Thymus (tissue), 11 donors: ENCODE results near the gene MAPK14. TPM values are rescaled to one million over a fixed set of nuclear protein-coding genes. Genes with fewer than 3 reads are reported as not detected.
"Not testable (repeated sequence)": the region's sequence is repeated elsewhere in the genome, so short reads cannot be mapped to it uniquely, and the experiment has no call there.

Source experiments
- DNase-seq, 9 donors: peaks; one replicate each; pipeline ENCODE4 v3.0.0-alpha.2; 2013; ENCODE audit warnings: low spot score in 9 of 9, low read depth in 6 of 9, missing footprints in 1 of 9
- H3K27ac ChIP-seq, 2 donors: one replicate each; pipeline ENCODE4 v1.5.1; 2013; ENCODE audit warnings: control low read depth in 1 of 2, low read depth in 1 of 2, low read length in 1 of 2, mild to moderate bottlenecking in 1 of 2, moderate library complexity in 1 of 2
- H3K27me3 ChIP-seq, 2 donors: one replicate each; pipeline ENCODE4 v1.5.1; 2013; ENCODE audit warnings: low read length in 1 of 2; ENCODE audit not compliant: control insufficient read depth in 2 of 2, insufficient read depth in 1 of 2
- H3K36me3 ChIP-seq, 2 donors: one replicate each; pipeline ENCODE4 v1.5.1; 2013; ENCODE audit warnings: low read length in 1 of 2, mild to moderate bottlenecking in 1 of 2, moderate library complexity in 1 of 2; ENCODE audit not compliant: control insufficient read depth in 2 of 2, insufficient read depth in 2 of 2
- H3K4me1 ChIP-seq, 2 donors: one replicate each; pipeline ENCODE4 v1.5.1; 2013; ENCODE audit warnings: low read length in 2 of 2; ENCODE audit not compliant: control insufficient read depth in 2 of 2, insufficient read depth in 2 of 2
- H3K4me3 ChIP-seq, 2 donors: one replicate each; pipeline ENCODE4 v1.5.1; 2013; ENCODE audit warnings: low read length in 2 of 2, control low read depth in 1 of 2, mild to moderate bottlenecking in 1 of 2
- H3K9me3 ChIP-seq, 2 donors: one replicate each; pipeline ENCODE4 v1.5.1; 2013; ENCODE audit warnings: low read length in 1 of 2, mild to moderate bottlenecking in 1 of 2; ENCODE audit not compliant: control insufficient read depth in 2 of 2, insufficient read depth in 1 of 2
- WGBS: extraction: QIAGEN DNeasy Blood & Tissue Kit; methylation state at CpG from one replicate; pipeline ENCODE4 v1.1.7; 2013; 5-methylcytosine and 5-hydroxymethylcytosine counted together
- polyA plus RNA-seq: library from polyadenylated mRNA; stranded (reverse); fragments of 200-250 nt; gene quantifications from one replicate; pipeline ENCODE4 v1.2.3, GENCODE V29; 2013
- total RNA-seq: library from RNA; stranded (reverse); fragments of 120-200 nt; gene quantifications from one replicate; pipeline ENCODE4 v1.2.4, GENCODE V29; 2013
- donor health status: healthy.

MAPK14 gene
- total and polyA plus RNA-seq, 2 donors: 33.4 to 44.0 TPM

- not testable (repeated sequence) for H3K36me3 ChIP-seq, DNase-seq, H3K9me3 ChIP-seq, H3K4me3 ChIP-seq, H3K27me3 ChIP-seq, H3K27ac ChIP-seq
- 93% methylated on average over 8 of the region's 8 CpGs for WGBS
- peaks cover 22 to 70% of the 10 kb centered on the region in 2 donors for H3K4me1 ChIP-seq
These were observed 96.7 kb downstream of the MAPK14 start for GRCh38 chr6:36124346-36124745.

DNA sequence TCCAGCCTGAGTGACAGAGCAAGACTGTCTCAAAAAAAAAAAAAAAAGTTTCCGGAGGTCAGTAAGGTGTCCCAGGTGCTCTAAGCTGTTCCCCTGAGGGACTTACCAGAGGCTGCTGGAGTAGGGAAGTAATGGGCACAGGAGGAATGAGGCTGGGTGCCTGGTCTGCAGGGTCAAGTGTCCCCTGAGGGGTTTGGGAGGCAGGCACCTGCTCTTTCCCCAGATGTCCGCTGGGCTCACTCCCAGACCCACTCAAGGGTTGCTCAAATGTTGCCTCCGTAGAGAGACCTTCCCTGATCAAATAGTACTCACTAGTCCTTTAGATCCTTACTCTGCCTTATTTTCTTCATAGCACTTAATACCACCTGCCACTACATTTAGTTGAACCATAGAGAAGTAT, 97.3 kb downstream of the MAPK14 start:
- DNase-seq: no peak

GRCh38 chr6:36125575-36125974, 98.0 kb downstream of the MAPK14 start:
- H3K4me1 ChIP-seq: peaks cover 24 to 63% of the 10 kb centered on the region in 2 donors
- 86% methylated on average over 8 of the region's 8 CpGs for WGBS
- H3K4me3 ChIP-seq: no peak overlapping the region
- peak in 1 of 9 donors; percentile 52 for DNase-seq
- peaks cover 0 to 4% of the 10 kb centered on the region in 2 donors for H3K36me3 ChIP-seq
- peaks cover 0 to 14% of the 10 kb centered on the region in 2 donors for H3K27me3 ChIP-seq
- H3K27ac ChIP-seq: no peak overlapping the region
- no peaks in the 10 kb centered on the region for H3K9me3 ChIP-seq

More for the DNA sequence above, 97.3 kb downstream of the MAPK14 start:
- H3K4me1 ChIP-seq: peaks cover 24 to 68% of the 10 kb centered on the region in 2 donors
- peaks cover 0 to 11% of the 10 kb centered on the region in 2 donors for H3K27me3 ChIP-seq
- H3K9me3 ChIP-seq: no peaks in the 10 kb centered on the region
- WGBS: 96% methylated on average over 3 of the region's 3 CpGs
- H3K36me3 ChIP-seq: peaks cover 0 to 4% of the 10 kb centered on the region in 2 donors
- H3K4me3 ChIP-seq: no peak overlapping the region
- H3K27ac ChIP-seq: no peak overlapping the region

DNA sequence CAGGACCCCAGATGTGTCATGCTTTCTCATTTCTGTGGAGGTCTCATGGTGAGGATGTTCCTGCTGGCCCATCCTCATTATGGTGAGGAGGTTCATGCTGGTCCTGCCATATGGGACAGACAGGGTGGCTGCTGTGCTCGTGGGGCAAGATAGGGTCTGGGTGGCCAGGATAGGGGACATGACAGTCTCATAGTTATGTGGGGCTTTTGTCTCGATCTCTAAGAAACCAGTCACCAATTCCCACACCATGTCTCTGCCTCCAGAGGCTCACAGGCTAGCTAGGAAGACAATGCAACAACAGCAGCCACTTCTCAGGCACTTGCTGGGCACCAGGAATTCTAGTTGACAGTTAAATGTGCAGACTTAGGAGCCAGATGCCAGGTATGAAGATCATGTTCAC, 98.5 kb downstream of the MAPK14 start:
- WGBS: 97% methylated on average over 2 of the region's 2 CpGs
- Histone ChIP-seq H3K4me3 (no peak overlapping the region), H3K36me3 (peaks cover 0 to 4% of the 10 kb centered on the region in 2 donors), H3K4me1 (peaks cover 19 to 63% of the 10 kb centered on the region in 2 donors), H3K27me3 (peaks cover 0 to 19% of the 10 kb centered on the region in 2 donors), H3K9me3 (no peaks in the 10 kb centered on the region), H3K27ac (no peak overlapping the region)
- DNase-seq: no peak

- Histone ChIP-seq H3K27ac (no peak overlapping the region), H3K27me3 (peaks cover 0 to 21% of the 10 kb centered on the region in 2 donors), H3K4me3 (no peak overlapping the region), H3K4me1 (peaks cover 13 to 63% of the 10 kb centered on the region in 2 donors), H3K9me3 (no peaks in the 10 kb centered on the region), H3K36me3 (peaks cover 0 to 4% of the 10 kb centered on the region in 2 donors)
- 93% methylated on average over 10 of the region's 10 CpGs for WGBS
- peak in 1 of 9 donors; percentile 49 for DNase-seq
These were observed 99.2 kb downstream of the MAPK14 start for GRCh38 chr6:36126553-36127458.

- no peak overlapping the region for H3K27ac ChIP-seq
These were observed 99.9 kb downstream of the MAPK14 start for GRCh38 chr6:36127462-36128016.

GRCh38 chr6:36128073-36128472, 100.5 kb downstream of the MAPK14 start:
- no peak overlapping the region for H3K4me3 ChIP-seq
- H3K4me1 ChIP-seq: peaks cover 17 to 63% of the 10 kb centered on the region in 2 donors
- WGBS: 96% methylated on average over 5 of the region's 5 CpGs
- H3K27ac ChIP-seq: no peak overlapping the region
- DNase-seq: no peak
- peaks cover 0 to 21% of the 10 kb centered on the region in 2 donors for H3K27me3 ChIP-seq
- H3K9me3 ChIP-seq: no peaks in the 10 kb centered on the region
- no peaks in the 10 kb centered on the region for H3K36me3 ChIP-seq

More at GRCh38 chr6:36127462-36128016, 99.9 kb downstream of the MAPK14 start:
- H3K27me3 ChIP-seq: peaks cover 0 to 21% of the 10 kb centered on the region in 2 donors
- 95% methylated on average over 8 of the region's 8 CpGs for WGBS
- no peak for DNase-seq
- peaks cover 13 to 63% of the 10 kb centered on the region in 2 donors for H3K4me1 ChIP-seq
- H3K9me3 ChIP-seq: no peaks in the 10 kb centered on the region
- H3K4me3 ChIP-seq: no peak overlapping the region
- H3K36me3 ChIP-seq: peaks cover 0 to under 1% of the 10 kb centered on the region in 2 donors

DNA sequence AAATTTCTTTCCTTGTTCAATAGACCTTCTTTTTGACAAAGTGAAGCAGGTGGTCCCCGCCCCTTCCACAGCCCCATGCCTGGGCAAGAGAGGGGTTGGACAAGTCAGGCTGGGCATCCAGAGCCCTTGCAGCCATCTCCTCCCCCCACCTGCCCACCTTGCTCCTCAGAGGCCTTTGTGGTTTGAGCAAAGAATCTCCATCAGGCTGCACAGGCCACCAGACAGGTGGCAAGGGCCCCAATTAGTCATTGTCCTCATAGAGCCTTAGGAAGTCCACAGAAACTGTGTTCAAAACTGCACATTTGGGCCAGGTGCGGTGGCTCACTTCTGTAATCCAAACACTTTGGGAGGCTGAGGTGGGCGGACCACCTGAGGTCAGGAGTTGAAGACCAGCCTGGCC, 101.2 kb downstream of the MAPK14 start:
- WGBS: 96% methylated on average over 3 of the region's 3 CpGs
- H3K27me3 ChIP-seq: peaks cover 0 to 21% of the 10 kb centered on the region in 2 donors
- no peak overlapping the region for H3K27ac ChIP-seq
- no peak overlapping the region for H3K4me3 ChIP-seq
- H3K36me3 ChIP-seq: no peaks in the 10 kb centered on the region
- no peak for DNase-seq
- no peaks in the 10 kb centered on the region for H3K9me3 ChIP-seq
- peaks cover 17 to 59% of the 10 kb centered on the region in 2 donors for H3K4me1 ChIP-seq

DNA sequence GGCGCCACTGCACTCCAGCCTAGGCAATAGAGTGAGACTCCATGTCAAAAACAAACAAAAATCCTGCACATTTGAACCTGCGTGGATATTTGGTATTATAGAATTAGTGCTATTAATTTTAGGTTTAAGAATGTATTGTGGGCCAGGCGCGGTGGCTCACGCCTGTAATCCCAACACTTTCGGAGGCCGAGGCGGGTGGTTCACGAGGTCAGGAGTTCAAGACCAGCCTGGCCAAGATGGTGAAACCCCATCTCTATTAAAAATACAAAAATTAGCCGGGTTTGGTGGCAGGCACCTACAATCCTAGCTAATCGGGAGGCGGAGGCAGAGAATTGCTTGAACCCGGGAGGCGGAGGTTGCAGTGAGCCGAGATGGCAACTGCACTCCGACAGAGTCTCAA, 101.7 kb downstream of the MAPK14 start:
- not testable (repeated sequence) for H3K27ac ChIP-seq, H3K4me3 ChIP-seq, DNase-seq, H3K36me3 ChIP-seq, H3K9me3 ChIP-seq
- Histone ChIP-seq H3K4me1 (peaks cover 17 to 54% of the 10 kb centered on the region in 2 donors), H3K27me3 (peaks cover 0 to 21% of the 10 kb centered on the region in 2 donors)
- WGBS: 97% methylated on average over 16 of the region's 16 CpGs
